Measurements from ENCODE around the gene ZNF511. TPM values are rescaled to one million over a fixed set of nuclear protein-coding genes. Genes with fewer than 3 reads are reported as not detected.

Gene ZNF511
- total RNA-seq, 2 experiments from 2014 or later = 68.8 to 95.0 TPM

GRCh38 chr10:133260895-133261725, 47.6 kb upstream of the ZNF511 start:
- H4K20me1 ChIP-seq (ENCODE audit: insufficient read depth, low read length) = no peaks in the 10 kb centered on the region
- BruUV-seq (replicated peaks) = no TSS peak
- peak; percentile 34 for DNase-seq (ENCODE audit: low spot score)
- no peaks in the 10 kb centered on the region for H3K9me3 ChIP-seq (ENCODE audit: low read length)
- H3K4me2 ChIP-seq (ENCODE audit: low read length) = peak overlapping the region; percentile 97
- H3K4me3 ChIP-seq (ENCODE audit: low read depth, low read length, poor library complexity, severe bottlenecking) = peak overlapping the region; percentile 69
- no peaks in the 10 kb centered on the region for H3K79me2 ChIP-seq (ENCODE audit: insufficient read depth, low read depth, low read length)
- H3K36me3 ChIP-seq (ENCODE audit: insufficient read depth, low read length) = no peaks in the 10 kb centered on the region
- no peaks in the 10 kb centered on the region for H3K9me2 ChIP-seq (ENCODE audit: insufficient read depth, low read length)
- peaks cover 26% of the 10 kb centered on the region for H3K4me1 ChIP-seq (ENCODE audit: insufficient read depth, low read length, poor library complexity, severe bottlenecking)
- H2AFZ ChIP-seq (ENCODE audit: low read length) = peak overlapping the region; percentile 74; the same call in 1 of the 2 replicates
- H3K27ac ChIP-seq (ENCODE audit: low read depth, low read length, poor library complexity, severe bottlenecking) = no peak overlapping the region
- POLR2A ChIA-PET = no interaction called here
- TF ChIP-seq CTCF (conservative IDR thresholded peaks at IDR 0.05; ENCODE audit: low read length) (no peak), EZH2phosphoT487 (IDR thresholded peaks at IDR 0.05; ENCODE audit: borderline replicate concordance, low read depth, low read length) (no peak)
- intact Hi-C loops (cut with micrococcal nuclease; ENCODE audit: unreplicated experiment) = loop anchor here (5.0 kb wide), 1 partner anchor 46 kb away; the partner anchor contains the start of genes TUBGCP2 and ZNF511
- CTCF ChIA-PET (ENCODE audit: unreplicated experiment) = no interaction called here

DNA sequence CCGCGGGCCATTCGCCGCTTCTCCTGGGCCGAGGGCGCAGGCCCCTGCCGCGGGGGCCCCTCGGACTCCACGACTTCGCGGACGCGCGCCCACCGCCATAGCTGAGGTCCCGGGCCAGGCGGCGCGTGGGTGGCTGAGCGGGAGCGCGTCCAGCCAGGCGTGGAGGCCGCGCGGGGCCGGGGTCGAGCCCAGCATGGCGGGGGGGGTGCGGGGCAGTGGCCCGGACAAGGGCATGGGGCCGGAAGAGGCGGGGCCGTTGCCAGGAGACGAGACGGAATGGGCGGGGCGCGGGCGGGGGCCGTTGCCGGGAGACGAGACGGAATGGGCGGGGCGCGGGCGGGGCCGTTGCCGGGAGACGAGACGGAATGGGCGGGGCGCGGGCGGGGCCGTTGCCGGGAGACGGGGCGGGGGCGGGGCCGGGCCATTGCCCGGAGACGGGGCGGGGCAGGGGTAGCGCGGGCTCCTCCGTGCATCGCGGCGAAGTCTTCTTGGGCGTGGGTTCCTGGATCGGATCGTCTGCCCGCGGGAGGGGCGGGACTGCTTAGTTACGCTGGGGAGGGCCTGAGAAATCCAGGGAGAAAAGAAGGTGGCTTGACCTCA, 46.9 kb upstream of the ZNF511 start:
- no peaks in the 10 kb centered on the region for H4K20me1 ChIP-seq (ENCODE audit: insufficient read depth, low read length)
- peak overlapping the region; percentile 74; the same call in 1 of the 2 replicates for H2AFZ ChIP-seq (ENCODE audit: low read length)
- no peak overlapping the region for H3K27ac ChIP-seq (ENCODE audit: low read depth, low read length, poor library complexity, severe bottlenecking)
- TF ChIP-seq CTCF (conservative IDR thresholded peaks at IDR 0.05; ENCODE audit: low read length) (no peak), EZH2phosphoT487 (IDR thresholded peaks at IDR 0.05; ENCODE audit: borderline replicate concordance, low read depth, low read length) (no peak)
- BruUV-seq (replicated peaks) = no TSS peak
- H3K4me3 ChIP-seq (ENCODE audit: low read depth, low read length, poor library complexity, severe bottlenecking) = peak overlapping the region; percentile 69
- ChIA-PET POLR2A (no interaction called here), CTCF (ENCODE audit: unreplicated experiment) (no interaction called here)
- H3K4me1 ChIP-seq (ENCODE audit: insufficient read depth, low read length, poor library complexity, severe bottlenecking) = peaks cover 26% of the 10 kb centered on the region
- no peaks in the 10 kb centered on the region for H3K36me3 ChIP-seq (ENCODE audit: insufficient read depth, low read length)
- no peaks in the 10 kb centered on the region for H3K79me2 ChIP-seq (ENCODE audit: insufficient read depth, low read depth, low read length)
- H3K4me2 ChIP-seq (ENCODE audit: low read length) = peak overlapping the region; percentile 97
- H3K9me3 ChIP-seq (ENCODE audit: low read length) = no peaks in the 10 kb centered on the region
- DNase-seq (ENCODE audit: low spot score) = peak; percentile 84
- intact Hi-C loops (cut with micrococcal nuclease; ENCODE audit: unreplicated experiment) = loop anchor here (5.0 kb wide), 1 partner anchor 45 kb away; the partner anchor contains the start of genes TUBGCP2 and ZNF511
- H3K9me2 ChIP-seq (ENCODE audit: insufficient read depth, low read length) = no peaks in the 10 kb centered on the region

Measured in OCI-LY7 (cell line).